Endothelial cell of umbilical vein (primary cell): ENCODE results near the gene UBR3.

Experiments used
- CTCF ChIP-seq, 2 donors: IDR thresholded peaks; 1 replicate in 1 of 2; 2 replicates in 1 of 2; pipeline ENCODE4 v1.5.1; 2011; ENCODE audit warnings: low read length in 2 of 2, mild to moderate bottlenecking in 2 of 2, moderate library complexity in 2 of 2, control low read depth in 1 of 2, inconsistent platforms in 1 of 2, low read depth in 1 of 2; ENCODE audit not compliant: insufficient read depth in 1 of 2; ENCODE audit errors: extremely low read depth in 1 of 2
- EZH2 ChIP-seq: IDR thresholded peaks from 2 replicates; pipeline ENCODE4 v1.6.1; 2012; ENCODE audit warnings: borderline replicate concordance, low read depth, mild to moderate bottlenecking, moderate library complexity, low read length, inconsistent platforms; ENCODE audit not compliant: severe bottlenecking
- FOS ChIP-seq: IDR thresholded peaks from 2 replicates; pipeline ENCODE4 v1.6.1; 2011; ENCODE audit warnings: mild to moderate bottlenecking, low read length, moderate library complexity, borderline replicate concordance; ENCODE audit not compliant: insufficient read depth
- GATA2 ChIP-seq: IDR thresholded peaks from 2 replicates; pipeline ENCODE4 v1.7.0; 2011; ENCODE audit warnings: low read depth, mild to moderate bottlenecking, moderate library complexity, mixed read lengths, low read length; ENCODE audit not compliant: insufficient read length, insufficient read depth
- JUN ChIP-seq: IDR thresholded peaks from 2 replicates; pipeline ENCODE4 v1.6.1; 2011; ENCODE audit warnings: borderline replicate concordance, low read depth; ENCODE audit not compliant: insufficient read length, insufficient read depth
- MAX ChIP-seq: IDR thresholded peaks from 2 replicates; pipeline ENCODE4 v1.6.1; 2011; ENCODE audit not compliant: insufficient read depth, insufficient read length
- MYC ChIP-seq: IDR thresholded peaks from one replicate; pipeline ENCODE4 v1.6.1; 2011; ENCODE audit warnings: mild to moderate bottlenecking, low read depth, low read length
- POLR2A ChIP-seq: IDR thresholded peaks from 2 replicates; pipeline ENCODE4 v1.6.1; 2012; ENCODE audit warnings: low read depth, mild to moderate bottlenecking, control low read depth, low read length
- POLR2AphosphoS5 ChIP-seq: IDR thresholded peaks from 2 replicates; pipeline ENCODE4 v1.6.1; 2012; ENCODE audit warnings: low read depth, mild to moderate bottlenecking, control low read depth, low read length, moderate library complexity; ENCODE audit not compliant: insufficient read depth

- TF ChIP-seq CTCF (IDR thresholded peaks at IDR 0.05; ENCODE audit: extremely low read depth in 1 of 2, insufficient read depth in 1 of 2, low read depth in 1 of 2, low read length in 2 of 2) (no peak), EZH2 (no peak), POLR2A (no peak), FOS (no peak), GATA2 (peak; percentile 24), JUN (no peak), POLR2AphosphoS5 (no peak), MYC (no peak), MAX (no peak)
Measured at GRCh38 chr2:169849710-169850109, 22.5 kb downstream of the UBR3 start.
